Mesodermal cell (in vitro differentiated cells): ENCODE results near the gene ESD.
"Not testable (repeated sequence)": the region's sequence is repeated elsewhere in the genome, so short reads cannot be mapped to it uniquely, and the experiment has no call there.

Source experiments
- H3K27ac ChIP-seq: 2 replicates; pipeline ENCODE4 v1.7.0; 2013; ENCODE audit warnings: mild to moderate bottlenecking, low read depth, low read length, moderate library complexity; ENCODE audit not compliant: severe bottlenecking
- H3K36me3 ChIP-seq: 2 replicates; pipeline ENCODE4 v1.7.1; 2013; ENCODE audit warnings: mild to moderate bottlenecking, low read length, moderate library complexity; ENCODE audit not compliant: control insufficient read depth, insufficient read depth
- H3K4me1 ChIP-seq: one replicate; pipeline ENCODE4 v1.7.1; 2013; ENCODE audit warnings: mild to moderate bottlenecking, low read length; ENCODE audit not compliant: insufficient read depth, control insufficient read depth, poor library complexity, severe bottlenecking
- H3K4me3 ChIP-seq: 2 replicates; pipeline ENCODE4 v1.7.0; 2013; ENCODE audit warnings: low read length, control low read depth, mild to moderate bottlenecking; ENCODE audit not compliant: insufficient read depth, poor library complexity, severe bottlenecking; ENCODE audit errors: extremely low read depth
- H3K9me3 ChIP-seq: 2 replicates; pipeline ENCODE4 v1.7.1; 2013; ENCODE audit warnings: mild to moderate bottlenecking, low read length, moderate library complexity; ENCODE audit not compliant: control insufficient read depth
- WGBS, 2 experiments: methylation state at CpG; one replicate each; pipeline ENCODE4 v1.1.5; 2013; ENCODE audit warnings: missing lambda C conversion rate in 2 of 2; ENCODE audit not compliant: insufficient coverage in 2 of 2; 5-methylcytosine and 5-hydroxymethylcytosine counted together

The ESD gene

GRCh38 chr13:46795321-46795720 is 1.6 kb downstream of the ESD start:
- no CpG with 5 or more reads among the region's 6 CpGs for WGBS, 2 experiments
- no peak overlapping the region for H3K4me3 ChIP-seq

GRCh38 chr13:46783504-46783903 is 13.5 kb downstream of the ESD start:
- no CpG with 5 or more reads among the region's 3 CpGs for WGBS, 2 experiments
- Histone ChIP-seq H3K27ac (no peak overlapping the region), H3K9me3 (no peaks in the 10 kb centered on the region), H3K4me3 (no peak overlapping the region), H3K4me1 (no peaks in the 10 kb centered on the region), H3K36me3 (peaks cover 42% of the 10 kb centered on the region)

More at GRCh38 chr13:46795321-46795720, 1.6 kb downstream of the ESD start:
- Histone ChIP-seq H3K9me3 (no peaks in the 10 kb centered on the region), H3K36me3 (peaks cover 20% of the 10 kb centered on the region), H3K27ac (no peak overlapping the region), H3K4me1 (peaks cover 4% of the 10 kb centered on the region)

- H3K27ac ChIP-seq: no peak overlapping the region
- 90 to 100% methylated on average over 1 to 2 of the region's 2 CpGs for WGBS, 2 experiments
- H3K4me3 ChIP-seq: no peak overlapping the region
- no peaks in the 10 kb centered on the region for H3K4me1 ChIP-seq
- peaks cover 45% of the 10 kb centered on the region for H3K36me3 ChIP-seq
- no peaks in the 10 kb centered on the region for H3K9me3 ChIP-seq
These were observed 14.3 kb downstream of the ESD start for GRCh38 chr13:46782691-46783090.

GRCh38 chr13:46782066-46782465 is 14.9 kb downstream of the ESD start:
- no peak overlapping the region for H3K27ac ChIP-seq
- H3K9me3 ChIP-seq: no peaks in the 10 kb centered on the region
- peaks cover 50% of the 10 kb centered on the region for H3K36me3 ChIP-seq
- H3K4me3 ChIP-seq: no peak overlapping the region
- no peaks in the 10 kb centered on the region for H3K4me1 ChIP-seq
- WGBS, 2 experiments: no CpG with 5 or more reads among the region's 1 CpG

GRCh38 chr13:46778890-46779289 is 18.1 kb downstream of the ESD start:
- no peaks in the 10 kb centered on the region for H3K4me1 ChIP-seq

GRCh38 chr13:46778095-46778494 is 18.9 kb downstream of the ESD start:
- 89% methylated on average over 1 of the region's 3 CpGs; no CpG with 5 or more reads in 1 of the 2 experiments for WGBS, 2 experiments
- Histone ChIP-seq H3K36me3 (peaks cover 64% of the 10 kb centered on the region), H3K27ac (no peak overlapping the region), H3K4me1 (no peaks in the 10 kb centered on the region), H3K4me3 (no peak overlapping the region), H3K9me3 (no peaks in the 10 kb centered on the region)

More at GRCh38 chr13:46778890-46779289, 18.1 kb downstream of the ESD start:
- Histone ChIP-seq H3K4me3 (no peak overlapping the region), H3K27ac (no peak overlapping the region), H3K9me3 (no peaks in the 10 kb centered on the region), H3K36me3 (peaks cover 58% of the 10 kb centered on the region)
- WGBS, 2 experiments: no CpG with 5 or more reads among the region's 2 CpGs

- H3K4me1 ChIP-seq: no peaks in the 10 kb centered on the region
- WGBS, 2 experiments: 93 to 95% methylated on average over 3 to 4 of the region's 8 CpGs
- no peaks in the 10 kb centered on the region for H3K9me3 ChIP-seq
- H3K27ac ChIP-seq: no peak overlapping the region
- H3K4me3 ChIP-seq: no peak overlapping the region
- peaks cover 64% of the 10 kb centered on the region for H3K36me3 ChIP-seq
These were observed 21.4 kb downstream of the ESD start for GRCh38 chr13:46775385-46776107.

- Histone ChIP-seq H3K36me3 (peaks cover 56% of the 10 kb centered on the region), H3K27ac (no peak overlapping the region), H3K9me3 (no peaks in the 10 kb centered on the region), H3K4me3 (no peak overlapping the region), H3K4me1 (no peaks in the 10 kb centered on the region)
- WGBS, 2 experiments: no CpG with 5 or more reads among the region's 2 CpGs
These were observed 23.4 kb downstream of the ESD start for GRCh38 chr13:46773541-46773940.

- H3K4me3 ChIP-seq: no peak overlapping the region
- no peaks in the 10 kb centered on the region for H3K9me3 ChIP-seq
- peaks cover 43% of the 10 kb centered on the region for H3K36me3 ChIP-seq
- H3K4me1 ChIP-seq: no peaks in the 10 kb centered on the region
- no peak overlapping the region for H3K27ac ChIP-seq
These were observed 25.3 kb downstream of the ESD start for GRCh38 chr13:46771693-46772092.

- WGBS, 2 experiments: 80% methylated on average over 1 of the region's 4 CpGs; no CpG with 5 or more reads in 1 of the 2 experiments
- peaks cover 31% of the 10 kb centered on the region for H3K36me3 ChIP-seq
- H3K4me3 ChIP-seq, H3K9me3 ChIP-seq, H3K27ac ChIP-seq, H3K4me1 ChIP-seq: not testable (repeated sequence)
These were observed 27.0 kb downstream of the ESD start for GRCh38 chr13:46769925-46770324.

GRCh38 chr13:46761866-46762265 is 35.1 kb downstream of the ESD start:
- Histone ChIP-seq H3K27ac (no peak overlapping the region), H3K4me3 (no peak overlapping the region), H3K9me3 (no peaks in the 10 kb centered on the region), H3K4me1 (peaks cover 4% of the 10 kb centered on the region), H3K36me3 (no peaks in the 10 kb centered on the region)
- WGBS, 2 experiments: 93 to 97% methylated on average over 4 of the region's 5 CpGs
